GM19025 (cell line): ENCODE measurements around the gene TXNL1.
"Not testable (repeated sequence)": the region's sequence is repeated elsewhere in the genome, so short reads cannot be mapped to it uniquely, and the experiment has no call there.

Source experiments
- ATAC-seq: cut with Tn5 transposase; IDR thresholded peaks from one replicate; pipeline ENCODE4 v1.9.1; 2021; ENCODE audit warnings: mild to moderate bottlenecking, low read depth, moderate library complexity; ENCODE audit not compliant: unreplicated experiment

Gene TXNL1

DNA sequence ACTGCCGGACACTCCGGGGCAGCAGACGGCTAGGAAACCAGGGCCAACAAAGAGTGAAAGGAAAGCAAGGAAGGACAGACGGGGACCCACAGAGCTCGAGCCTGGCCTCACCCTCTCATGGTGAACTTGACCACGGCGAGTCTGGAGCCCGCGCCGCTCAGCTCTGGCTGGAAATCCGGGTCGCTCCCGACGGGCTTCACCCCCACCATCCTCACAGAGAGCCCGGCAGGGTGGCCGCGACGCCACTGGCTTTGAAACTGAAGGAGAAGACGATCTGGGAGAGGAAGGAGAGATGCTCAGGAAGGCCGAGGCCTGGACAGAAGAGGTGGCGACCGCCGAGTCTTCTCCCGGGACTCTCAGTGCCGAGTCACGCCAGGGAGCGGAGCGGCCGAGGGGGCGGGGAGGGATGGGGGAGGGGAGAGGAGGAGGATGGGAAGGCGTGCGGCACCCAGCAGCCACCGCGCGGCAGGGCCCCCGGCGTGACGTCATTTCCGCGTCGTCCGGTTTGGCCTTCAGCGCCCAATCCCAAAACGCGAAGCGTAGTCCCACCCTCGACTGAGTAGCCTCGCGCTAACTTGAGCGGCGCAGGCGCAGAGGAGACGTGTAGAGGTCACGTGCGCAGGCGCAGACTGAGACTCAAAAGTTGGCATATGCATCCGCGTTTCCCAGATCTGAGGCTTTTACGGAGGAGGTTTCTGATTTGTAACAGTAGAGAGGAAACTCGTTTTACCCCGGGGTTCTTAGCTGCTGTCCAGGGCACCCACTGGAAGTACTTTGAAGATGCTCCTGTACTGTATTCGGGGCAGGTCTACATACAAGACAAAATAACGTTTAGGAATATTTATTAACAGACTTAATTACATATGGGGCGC is at the start of gene TXNL1:
Gene TXNL1 (minus strand): TSS at position 361 of the 872 bp plus-strand sequence. CDS start 152 bp downstream, at position 209.
- ATAC-seq, result peak; percentile 95

DNA sequence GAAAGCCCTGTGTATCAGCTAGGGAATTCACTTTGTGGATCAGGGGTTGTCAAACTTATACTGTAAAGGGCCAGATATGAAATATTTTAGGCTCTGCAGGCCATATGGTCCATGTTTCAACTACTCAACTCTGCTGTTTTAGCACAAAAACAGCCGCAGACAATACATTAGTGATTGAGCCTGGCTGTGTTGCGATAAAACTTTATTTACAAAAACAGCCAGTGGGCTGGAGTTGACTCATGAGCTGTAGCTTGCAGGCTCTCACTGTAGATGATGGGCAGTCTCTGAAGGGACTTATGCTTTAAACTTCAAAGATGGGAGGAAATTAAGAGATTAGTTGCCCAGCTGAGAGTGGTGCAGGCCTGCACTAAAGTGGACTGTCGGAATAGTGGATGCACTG is 45.9 kb upstream of the TXNL1 start:
- ATAC-seq, result no peak

GRCh38 chr18:56678836-56679565 is 40.6 kb upstream of the TXNL1 start:
- no peak for ATAC-seq

DNA sequence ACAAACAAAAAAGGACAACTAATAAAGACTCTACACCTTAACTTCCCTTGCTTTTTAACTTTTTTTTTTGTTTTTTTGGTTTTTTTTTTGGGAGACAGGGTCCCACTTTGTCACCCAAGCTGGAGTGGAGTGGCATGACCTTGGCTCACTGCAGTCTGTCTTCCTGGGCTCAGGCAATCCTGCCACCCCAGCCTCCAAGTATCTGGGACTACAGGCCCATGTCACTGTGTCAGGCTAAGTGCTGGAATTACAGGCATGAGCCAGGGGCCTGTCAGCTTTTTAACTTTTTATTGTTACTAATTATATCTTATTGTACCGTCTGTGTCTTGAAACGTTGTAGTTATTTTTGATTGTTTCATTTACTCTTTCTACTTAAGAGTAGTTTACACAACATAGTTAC is 38.2 kb upstream of the TXNL1 start:
- no peak for ATAC-seq

GRCh38 chr18:56672981-56673380 is 34.6 kb upstream of the TXNL1 start:
- ATAC-seq, result no peak

DNA sequence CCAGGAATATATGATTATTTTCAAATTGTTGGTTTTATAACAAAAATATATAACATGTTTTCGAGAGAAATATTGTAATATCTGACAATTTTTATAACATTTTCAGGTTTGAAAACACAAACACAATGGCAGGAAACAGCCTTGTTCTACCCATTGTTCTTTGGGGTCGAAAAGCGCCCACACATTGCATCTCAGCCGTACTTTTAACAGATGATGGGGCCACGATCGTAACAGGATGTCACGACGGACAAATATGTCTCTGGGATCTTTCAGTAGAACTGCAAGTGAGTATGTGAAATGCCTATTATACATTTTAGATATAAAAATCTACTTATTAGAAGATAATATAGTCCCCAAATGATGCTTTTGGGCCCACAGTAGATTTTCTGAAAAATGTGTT is 34.0 kb upstream of the TXNL1 start:
- no peak for ATAC-seq

DNA sequence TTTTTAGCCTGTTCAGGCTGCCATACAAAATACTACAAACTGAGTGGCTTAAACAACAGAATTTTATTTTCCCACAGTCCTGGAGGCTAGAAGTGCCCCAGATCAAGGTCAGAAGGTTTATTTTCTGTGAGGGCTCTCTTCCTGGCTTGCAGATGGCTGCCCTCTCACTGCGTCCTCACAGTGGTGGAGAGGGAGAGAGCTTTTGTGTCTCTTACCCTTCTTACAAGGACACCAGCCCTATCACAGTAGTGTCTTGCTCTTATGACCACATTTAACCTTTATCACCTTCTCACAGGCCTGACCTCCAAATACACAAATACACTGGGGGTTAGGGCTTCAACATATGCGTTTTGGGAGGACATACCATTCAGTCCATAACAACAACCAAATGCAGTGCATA is 24.5 kb upstream of the TXNL1 start:
- ATAC-seq, result no peak

DNA sequence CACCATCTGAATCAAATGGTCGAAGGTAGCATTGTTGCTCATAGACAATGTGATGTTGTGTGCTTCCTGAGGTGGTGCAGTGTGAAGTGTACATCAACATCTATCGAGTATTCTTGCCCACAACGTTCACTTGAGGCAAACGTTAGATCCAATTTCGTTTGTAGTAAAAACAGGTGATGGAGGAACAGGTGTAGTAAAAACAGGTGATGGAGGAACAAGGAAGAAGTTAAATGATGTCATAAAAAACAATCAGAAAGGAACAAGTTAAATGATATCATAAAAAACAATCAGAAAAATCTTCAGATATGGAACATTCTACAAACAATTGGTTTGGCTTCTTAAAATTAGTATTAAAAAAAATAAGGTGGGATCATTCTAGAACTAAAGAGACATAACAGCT is 24.1 kb upstream of the TXNL1 start:
- ATAC-seq, result no peak

GRCh38 chr18:56662063-56662408 is 23.6 kb upstream of the TXNL1 start:
- ATAC-seq, result no peak

DNA sequence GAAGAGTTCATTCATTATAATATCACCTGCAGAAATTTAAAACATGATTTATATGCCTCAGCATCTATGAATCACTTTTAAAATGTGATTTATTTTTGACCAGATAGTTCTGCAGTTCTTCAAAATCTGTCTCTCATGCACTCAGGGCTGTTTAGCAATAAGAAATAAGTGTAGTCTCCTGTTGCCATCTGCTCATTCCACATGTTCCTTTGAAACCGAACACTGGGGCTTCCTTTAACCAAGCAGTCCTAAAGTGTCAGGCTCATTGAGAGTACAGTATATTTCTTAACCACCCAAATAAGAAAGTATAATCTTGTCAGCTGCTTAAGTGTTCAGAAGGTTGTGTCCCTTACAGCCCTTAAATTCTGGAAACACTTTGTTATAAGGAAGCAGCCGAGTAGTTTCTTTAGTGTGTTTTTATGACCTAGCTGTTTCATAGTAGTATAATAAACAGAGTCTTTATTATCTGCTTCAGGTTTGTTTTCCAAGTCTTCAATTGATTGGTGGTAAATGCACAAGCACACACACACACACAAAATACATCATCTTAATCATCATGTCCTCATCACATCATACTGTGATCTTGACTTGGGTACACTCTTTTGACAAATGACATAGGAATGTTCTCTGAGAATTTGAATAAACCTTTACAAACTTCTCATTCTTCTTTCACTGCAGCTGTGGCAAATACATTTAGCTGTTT is 23.1 kb upstream of the TXNL1 start:
- no peak for ATAC-seq

GRCh38 chr18:56660655-56661054 is 22.3 kb upstream of the TXNL1 start:
- ATAC-seq, result no peak

- no peak for ATAC-seq
Measured at GRCh38 chr18:56659111-56659510, 20.7 kb upstream of the TXNL1 start.

DNA sequence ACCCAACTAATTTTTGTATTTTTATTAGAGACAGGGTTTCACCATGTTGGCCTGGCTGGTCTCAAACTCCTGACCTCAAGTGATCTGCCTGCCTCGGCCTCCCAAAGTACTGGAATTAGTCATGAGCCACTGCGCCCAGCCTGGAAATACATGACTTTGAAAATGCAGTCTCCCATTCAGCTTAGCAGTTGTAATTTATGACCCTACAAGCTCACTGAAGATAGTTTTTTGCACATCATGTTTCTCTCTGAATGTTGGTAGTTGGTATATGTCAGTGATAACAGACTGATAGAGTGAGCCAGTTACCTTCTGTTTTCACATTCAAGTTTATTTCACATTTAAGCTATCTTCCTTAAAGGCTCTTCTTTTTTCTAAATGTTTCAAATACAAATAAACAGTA is 19.9 kb upstream of the TXNL1 start:
- ATAC-seq, result no peak

DNA sequence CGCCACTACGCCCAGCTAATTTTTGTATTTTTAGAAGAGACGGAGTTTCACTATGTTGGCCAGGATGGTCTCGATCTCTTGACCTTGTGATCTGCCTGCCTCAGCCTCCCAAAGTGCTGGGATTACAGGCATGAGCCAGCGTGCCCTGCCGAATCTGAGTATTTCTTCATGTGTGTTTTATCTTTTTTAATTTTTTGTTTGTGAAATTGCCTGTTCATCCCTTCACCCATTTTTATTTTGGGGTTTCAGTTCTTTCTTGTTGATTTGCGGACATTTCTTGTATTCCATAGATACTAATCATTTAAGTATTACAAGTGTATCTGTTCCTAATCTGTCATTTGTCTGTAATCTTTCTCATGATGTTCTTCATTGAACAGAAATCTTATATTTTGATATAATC is 15.9 kb upstream of the TXNL1 start:
- ATAC-seq, result not testable (repeated sequence)

DNA sequence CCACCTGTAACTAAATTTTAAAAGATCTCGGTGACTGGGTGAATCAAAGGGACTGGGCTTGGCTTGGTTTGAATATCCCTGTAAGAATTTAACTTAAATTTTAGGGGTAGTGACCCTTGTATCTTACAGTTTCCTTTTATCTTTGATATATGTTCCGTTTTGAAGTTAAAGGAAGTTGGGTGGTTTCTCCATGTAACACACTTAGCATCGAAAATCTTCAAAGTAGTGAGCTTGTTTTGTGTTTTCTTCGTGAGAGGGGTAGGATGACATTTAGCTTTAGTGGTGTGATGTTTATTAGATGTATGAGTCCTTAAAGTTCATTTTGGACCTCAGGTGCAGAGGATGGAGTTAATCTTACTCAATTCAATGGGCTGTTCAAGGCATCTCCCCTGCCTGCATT is 14.4 kb upstream of the TXNL1 start:
- no peak for ATAC-seq

- no peak for ATAC-seq
Measured at GRCh38 chr18:56651771-56652092, 13.3 kb upstream of the TXNL1 start.

DNA sequence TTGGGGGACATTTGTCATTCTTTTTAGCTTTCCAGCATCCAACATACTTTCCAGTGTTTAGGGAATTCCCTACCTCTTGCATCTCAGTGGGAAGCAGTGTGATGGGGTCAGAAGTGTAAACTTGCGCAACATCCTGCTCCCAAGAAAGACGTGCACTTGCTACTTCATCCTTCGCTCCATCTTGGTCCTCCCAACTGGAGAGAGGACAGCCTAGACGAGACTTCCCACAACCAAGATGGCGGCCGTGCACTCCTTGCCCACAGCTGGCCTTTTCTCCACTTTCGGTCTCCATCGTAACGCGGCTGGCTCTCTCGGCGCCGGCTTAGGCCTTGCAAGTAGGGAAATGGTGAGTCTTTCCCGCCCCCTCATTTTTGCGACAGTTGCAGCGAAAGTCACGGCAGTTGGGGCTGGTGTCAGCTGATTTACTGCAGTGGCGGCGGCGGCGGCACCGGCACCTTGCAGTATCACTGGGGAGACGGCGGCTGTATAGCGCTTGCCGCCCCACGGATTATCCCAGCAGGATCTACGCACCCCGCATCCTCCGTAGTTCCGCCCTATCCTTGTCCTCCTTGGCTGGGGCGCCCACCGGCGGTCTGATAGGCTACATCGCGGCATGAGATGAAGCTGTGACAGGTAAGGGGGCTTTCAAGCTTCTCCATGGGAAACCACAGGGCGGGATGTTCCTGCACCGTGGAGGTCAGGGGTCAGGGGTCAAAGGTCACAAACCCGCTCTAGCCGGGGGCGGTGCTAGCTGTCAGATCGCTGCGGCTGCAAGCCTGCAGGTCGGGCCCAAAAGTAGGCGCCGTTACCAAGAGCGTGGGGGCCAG is 12.8 kb upstream of the TXNL1 start, which contains the start of gene WDR7:
Gene WDR7 (plus strand): TSS at position 416 of the 827 bp plus-strand sequence. CDS start 21,157 bp downstream, outside the sequence.
- ATAC-seq, result peak; percentile 98

GRCh38 chr18:56649996-56650395 is 11.6 kb upstream of the TXNL1 start:
- ATAC-seq, result no peak

DNA sequence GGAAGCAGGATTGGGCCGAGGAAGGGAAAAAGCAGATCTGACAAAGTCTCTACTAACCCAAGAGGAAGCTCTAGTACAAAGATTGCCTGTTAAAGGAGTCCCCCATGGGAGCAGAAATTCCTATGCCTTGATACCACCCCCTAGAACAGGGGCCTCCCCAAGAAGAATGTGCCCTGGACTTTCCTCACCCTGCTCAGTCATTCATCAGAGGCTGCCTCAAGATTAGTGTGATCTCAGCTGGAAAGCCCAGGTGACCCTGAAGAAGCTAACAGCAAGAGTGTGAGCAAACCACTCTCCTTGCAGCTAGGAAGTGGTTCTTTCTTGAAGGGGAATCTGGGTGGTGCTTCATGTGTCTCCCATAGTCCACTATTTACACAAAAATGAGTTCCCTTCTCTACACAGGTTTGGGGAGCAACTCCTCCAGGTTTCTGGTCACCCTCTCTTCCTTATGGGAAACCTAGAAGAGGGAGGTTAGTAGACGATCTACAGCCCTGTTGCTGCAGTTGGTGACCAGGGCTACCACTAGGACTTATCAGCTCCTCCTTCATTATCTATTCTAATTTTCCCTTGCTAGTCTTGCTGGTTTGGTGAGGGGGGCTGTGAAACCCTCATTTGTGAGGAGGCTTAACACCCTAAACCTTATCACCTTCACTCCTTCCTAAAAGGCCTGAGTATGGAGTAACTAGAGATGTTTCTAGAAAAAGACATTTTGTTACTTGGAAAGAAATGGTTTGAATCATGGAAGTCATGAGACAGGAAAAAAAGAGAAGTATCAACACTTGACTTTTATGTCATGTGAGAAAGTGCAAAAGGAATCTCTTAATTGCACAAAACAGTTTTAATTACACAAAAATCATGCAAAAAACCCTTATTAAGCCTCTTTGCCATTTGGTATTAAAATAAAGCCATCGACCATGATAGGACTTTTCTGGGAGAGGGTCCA is 9.8 kb upstream of the TXNL1 start:
- no peak for ATAC-seq
